CD4-positive, alpha-beta T cell treated with Interleukin-15 for 1 hour (primary cell): ENCODE measurements around the gene NAB1.

Experiments used
- DNase-seq: peaks from one replicate; pipeline ENCODE4 v3.0.0-alpha.2; 2020

The NAB1 gene

DNA sequence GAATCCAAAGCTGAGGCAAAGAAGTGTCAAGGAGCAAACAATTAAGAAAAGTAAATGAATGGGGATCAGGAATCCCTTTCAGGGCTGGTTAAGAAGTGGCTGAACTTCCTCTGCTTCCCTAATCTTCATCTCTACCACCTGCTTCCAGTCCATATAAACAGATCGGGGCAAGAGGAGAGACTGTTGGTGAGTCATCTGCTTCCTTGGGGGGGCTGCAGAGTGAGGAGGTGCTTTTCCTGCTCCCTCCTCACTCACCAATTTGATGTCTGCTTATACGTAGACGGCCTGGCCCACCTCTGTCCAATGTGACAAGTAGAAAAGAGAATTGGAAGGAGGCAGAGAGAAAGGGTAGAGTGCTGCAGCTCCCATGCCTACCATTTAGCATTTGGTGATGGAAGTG is 68.4 kb downstream of the NAB1 start:
- DNase-seq = no peak

DNA sequence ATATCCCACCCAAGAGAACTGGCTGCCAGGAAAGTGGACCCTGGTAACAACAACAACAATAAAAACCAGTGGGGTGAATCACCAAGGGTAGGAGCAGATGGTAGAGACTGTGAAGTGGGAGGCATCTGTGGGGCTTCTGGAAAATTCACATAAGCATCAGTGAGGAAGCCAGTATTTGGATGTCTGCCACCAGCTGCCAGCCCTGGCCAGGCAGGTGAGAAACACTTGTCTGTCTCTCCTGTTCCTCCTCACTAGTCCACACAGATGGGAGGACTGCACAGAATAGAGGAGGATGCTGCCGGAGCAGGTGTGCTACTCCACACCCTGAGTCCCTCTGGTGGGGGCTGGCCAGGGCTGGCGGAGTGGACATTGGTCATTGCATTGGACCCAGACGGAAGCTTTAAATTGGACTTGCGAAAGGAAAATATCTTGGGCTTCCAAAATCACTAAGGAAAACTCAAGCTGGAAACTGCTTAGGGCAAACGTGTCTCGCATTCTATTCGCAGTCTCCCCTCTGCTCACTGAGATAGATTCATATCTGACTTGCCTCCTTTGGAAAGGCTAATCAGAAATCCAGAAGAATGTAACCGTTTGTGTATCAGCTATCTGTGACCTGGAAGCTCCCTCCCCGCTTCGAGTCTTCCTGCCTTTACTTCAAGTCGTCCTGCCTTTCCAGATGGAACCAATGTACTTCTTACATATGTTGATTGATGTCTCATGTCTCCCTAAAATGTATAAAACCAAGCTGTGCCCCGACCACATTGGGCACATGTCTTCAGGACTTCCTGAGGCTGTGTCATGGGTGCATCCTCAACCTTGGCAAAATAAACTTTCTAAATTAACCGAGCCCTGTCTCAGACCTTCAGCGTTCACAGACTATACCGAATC is 69.1 kb downstream of the NAB1 start:
- no peak for DNase-seq

DNA sequence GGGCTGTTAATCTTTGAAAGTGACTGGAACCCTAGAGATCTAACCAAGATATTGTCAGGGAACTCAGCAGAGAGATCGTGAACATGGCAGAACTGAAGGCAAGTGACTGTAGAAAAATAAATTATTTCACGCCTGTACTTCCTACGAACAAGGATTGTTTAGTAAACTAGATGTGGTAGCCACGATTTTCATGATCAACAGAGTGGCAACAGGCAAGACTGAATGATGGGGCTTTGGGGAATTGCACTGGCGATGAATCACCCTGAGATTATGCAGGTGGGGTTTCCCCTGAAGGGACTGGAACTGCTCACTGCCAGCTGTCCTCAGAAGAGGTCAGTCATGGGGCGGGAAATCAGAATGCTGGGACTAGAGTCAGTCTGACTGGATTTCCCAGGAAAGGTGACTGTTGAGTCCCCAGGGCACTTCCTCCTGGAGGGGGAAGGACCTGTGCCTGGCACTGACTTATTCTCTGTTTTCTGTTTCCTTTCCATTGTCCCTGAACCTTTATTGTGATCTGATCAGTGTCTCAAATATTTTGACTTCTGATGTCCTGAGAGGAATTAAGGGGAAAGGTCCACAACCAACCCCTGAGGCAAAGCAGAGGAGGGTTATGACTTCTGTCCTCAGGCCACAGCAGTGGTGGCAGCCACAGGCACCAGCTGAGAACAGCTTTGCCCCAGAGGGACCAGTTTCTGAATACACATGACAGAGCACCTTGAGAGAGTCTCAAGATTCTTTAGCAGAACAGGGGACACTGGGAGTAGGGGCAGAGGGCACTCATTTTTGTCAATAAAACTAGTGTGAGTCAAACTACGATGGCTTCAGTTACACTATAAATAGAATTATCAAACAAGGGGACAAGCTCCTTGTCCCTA is 70.0 kb downstream of the NAB1 start:
- no peak for DNase-seq

DNA sequence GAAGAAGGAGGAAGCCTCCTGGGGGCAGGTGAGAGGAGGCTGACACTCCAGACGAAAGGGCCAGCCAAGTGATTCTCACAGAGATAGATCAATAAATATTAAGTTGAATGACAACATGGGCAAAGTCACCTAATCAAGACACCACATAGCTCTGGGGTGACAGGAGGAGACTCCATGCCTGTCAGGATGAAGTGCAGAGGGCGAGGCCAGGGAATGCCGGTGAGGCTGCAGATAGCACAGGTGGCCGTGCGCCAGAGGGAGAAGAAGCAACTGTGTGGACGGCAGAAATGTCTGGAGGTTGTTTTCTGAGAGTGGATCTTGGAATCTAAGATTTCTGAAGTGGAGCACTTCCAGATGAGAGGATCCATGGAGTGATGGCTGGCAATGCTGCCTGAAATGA is 71.4 kb downstream of the NAB1 start:
- DNase-seq = no peak

DNA sequence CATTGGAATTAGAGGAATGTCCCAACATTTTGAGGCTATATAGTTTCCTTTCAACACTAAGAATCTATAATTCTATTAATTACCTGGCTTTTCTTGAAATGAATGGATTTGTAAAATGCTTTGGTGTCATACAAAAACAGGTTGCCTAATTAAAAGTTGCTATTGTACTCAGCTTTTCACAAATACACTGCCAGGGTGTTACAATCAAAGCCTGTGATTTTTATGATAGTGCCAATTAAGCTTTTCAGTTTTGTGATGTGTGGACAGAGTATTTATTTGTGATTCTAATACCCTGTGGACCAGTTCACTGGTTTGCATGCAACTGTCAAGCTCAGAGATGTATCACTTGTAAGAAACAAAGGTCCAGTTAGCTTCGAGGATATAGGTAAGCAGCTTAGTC is 71.8 kb downstream of the NAB1 start:
- no peak for DNase-seq

DNA sequence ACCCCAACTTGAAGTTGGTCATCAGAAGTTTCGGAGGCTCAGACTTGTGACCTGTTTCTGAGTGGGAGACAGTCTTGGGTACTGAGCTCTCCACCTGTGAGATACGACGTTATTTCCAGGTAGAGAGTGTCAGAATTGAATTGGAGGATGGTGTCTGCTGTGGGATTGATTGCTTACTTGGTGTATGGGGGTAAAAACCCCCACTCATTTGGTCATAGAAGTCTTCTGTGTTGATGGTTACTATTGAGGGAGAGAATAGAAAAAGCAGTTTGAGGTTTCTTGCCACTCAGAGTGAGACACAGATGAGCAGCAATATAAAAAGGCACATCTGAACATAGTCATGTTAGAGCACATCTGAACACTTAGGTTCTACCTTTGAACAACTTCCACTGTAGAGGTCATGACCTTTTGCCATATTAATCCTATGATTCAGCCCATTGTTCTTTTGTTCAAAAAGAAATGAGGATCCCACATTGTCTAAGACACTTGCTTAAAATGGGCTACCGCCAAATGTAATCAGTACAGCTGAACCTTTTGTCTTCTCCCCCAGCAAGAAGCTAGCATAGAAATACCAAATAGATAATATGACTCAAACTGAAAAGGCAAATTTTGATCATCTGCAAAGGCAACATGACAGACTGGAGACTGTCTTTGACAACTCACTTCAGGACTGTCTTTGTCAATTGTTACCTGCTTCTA is 73.3 kb downstream of the NAB1 start:
- no peak for DNase-seq

DNA sequence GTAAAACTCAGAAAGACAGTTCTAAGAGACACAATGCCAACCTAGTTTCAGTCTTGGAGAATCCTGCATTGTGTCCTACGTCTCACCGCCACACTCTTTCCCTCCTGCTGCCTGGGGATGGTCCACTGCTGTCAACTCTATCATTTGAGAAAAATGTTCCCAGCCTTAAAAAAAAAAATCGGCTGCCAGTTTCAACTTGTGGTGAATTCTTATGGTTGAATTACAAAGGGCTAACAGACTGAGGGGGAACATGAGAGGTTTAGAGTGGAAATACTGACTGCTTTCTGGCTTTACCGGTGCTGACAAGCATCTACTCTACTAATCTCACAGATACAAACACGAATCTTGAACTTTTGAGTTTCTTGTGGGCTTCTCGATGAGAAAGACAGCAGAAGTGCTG is 74.0 kb downstream of the NAB1 start:
- no peak for DNase-seq

DNA sequence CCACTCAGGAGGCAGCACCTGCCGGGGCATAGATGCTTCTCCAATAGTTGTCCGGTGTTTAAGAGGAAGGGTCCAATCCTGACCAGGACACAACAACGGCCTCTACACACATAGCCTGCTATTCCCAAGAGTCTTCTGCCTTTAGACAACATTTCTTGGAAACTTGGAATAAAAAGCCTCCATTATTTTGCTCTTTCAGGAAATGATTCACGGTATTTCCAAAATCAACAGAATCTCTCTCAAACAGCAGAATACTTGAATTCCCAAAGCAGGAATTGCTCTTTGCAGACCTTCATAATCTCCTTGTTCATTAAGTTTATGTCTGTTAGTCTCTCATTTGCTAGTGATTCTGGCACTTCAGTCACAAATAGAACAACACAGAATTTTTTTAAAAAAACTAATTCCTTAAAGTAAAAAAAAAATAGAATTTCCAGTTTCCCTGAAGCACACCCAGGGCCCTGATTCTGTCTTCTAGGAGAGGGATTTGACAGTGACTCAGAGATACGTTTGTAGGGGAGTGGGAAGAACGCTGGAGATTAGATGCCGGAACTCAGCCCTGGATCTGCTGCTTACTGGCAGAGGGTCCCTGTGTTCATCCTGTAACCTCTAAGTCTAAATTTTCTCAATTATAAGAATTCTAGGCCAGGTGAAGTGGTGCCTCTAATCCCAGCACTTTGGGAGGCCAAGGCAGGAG is 74.7 kb downstream of the NAB1 start:
- DNase-seq = no peak

DNA sequence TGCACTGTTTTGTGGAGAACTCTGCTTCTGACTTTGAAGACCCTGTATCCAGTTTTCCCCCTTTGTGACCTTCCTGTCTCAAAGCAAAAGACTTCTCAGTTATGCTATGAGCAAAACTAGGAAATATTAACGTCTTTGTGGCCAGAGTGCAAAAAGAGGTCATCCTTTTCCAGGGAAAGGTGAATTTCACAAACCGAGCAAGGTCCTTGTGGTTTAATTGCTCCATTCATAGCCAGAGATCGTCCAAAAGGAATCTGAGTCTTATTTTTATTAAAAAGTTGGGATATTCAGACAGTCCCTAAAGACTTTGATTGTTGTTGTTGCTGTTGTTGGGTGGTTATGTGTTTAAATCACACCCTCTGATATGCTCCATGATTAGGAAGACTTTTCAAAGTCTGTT is 77.4 kb downstream of the NAB1 start:
- DNase-seq = no peak

DNA sequence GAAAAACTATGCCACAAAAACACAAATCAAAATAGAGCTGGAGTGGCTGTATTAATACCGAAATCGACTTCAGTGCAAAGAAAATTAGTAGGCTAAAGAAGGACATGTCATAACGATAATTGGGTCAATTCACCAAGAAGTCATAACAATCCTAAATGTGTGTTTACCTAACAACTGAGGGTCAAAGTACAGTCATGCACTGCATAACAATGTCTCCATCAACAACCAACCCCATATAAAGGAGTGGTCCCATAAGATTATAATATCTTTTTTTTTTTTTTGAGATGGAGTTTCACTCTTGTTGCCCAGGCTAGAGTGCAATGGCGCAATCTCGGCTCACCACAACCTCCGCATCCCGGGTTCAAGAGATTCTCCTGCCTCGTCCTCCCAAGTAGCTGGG is 87.5 kb downstream of the NAB1 start:
- DNase-seq = no peak

DNA sequence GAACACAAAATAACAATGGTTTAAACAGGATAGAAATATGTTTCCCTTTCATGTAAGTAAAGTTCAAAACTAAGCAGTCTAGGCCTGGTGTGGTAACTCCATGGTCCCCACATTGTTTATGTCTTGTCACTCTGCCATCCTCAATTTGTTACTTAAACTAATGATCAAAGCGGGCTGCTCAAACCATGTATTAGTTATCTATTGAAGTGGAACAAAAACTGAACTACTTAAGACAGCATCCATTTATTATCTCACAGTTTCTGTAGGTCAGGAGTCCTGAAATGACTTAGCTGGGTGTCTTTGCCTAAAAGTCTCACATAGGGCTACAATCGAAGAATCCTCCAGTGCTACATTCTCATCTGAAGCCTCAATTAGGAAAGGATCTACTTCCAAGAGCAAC is 91.6 kb downstream of the NAB1 start:
- no peak for DNase-seq
